Liver (tissue), 9 donors: ENCODE measurements around the gene KLHL40. TPM values are rescaled to one million over a fixed set of nuclear protein-coding genes. Genes with fewer than 3 reads are reported as not detected.

Experiments used
- DNase-seq: peaks from one replicate; pipeline ENCODE4 v3.0.0-alpha.2; 2017; ENCODE audit warnings: low spot score
- H3K27ac ChIP-seq, 2 donors: one replicate each; pipeline ENCODE4 v1.7.0; 2013; ENCODE audit warnings: inconsistent platforms in 2 of 2, low read length in 2 of 2, control low read depth in 1 of 2, low read depth in 1 of 2, mild to moderate bottlenecking in 1 of 2
- H3K27me3 ChIP-seq, 4 donors: one replicate each; pipeline versions ENCODE4 v1.6.1 to v1.7.0; 2013; ENCODE audit warnings: low read length in 3 of 4, inconsistent platforms in 1 of 4, mild to moderate bottlenecking in 1 of 4, moderate library complexity in 1 of 4; ENCODE audit not compliant: control insufficient read depth in 4 of 4, insufficient read depth in 4 of 4
- H3K36me3 ChIP-seq, 4 donors: one replicate each; pipeline versions ENCODE4 v1.6.1 to v1.7.0; 2013; ENCODE audit warnings: low read length in 3 of 4, mild to moderate bottlenecking in 3 of 4, low read depth in 1 of 4, moderate library complexity in 1 of 4; ENCODE audit not compliant: control insufficient read depth in 4 of 4, insufficient read depth in 3 of 4
- H3K4me1 ChIP-seq, 4 donors: one replicate each; pipeline versions ENCODE4 v1.6.1 to v1.7.0; 2013; ENCODE audit warnings: low read length in 3 of 4, mild to moderate bottlenecking in 3 of 4, moderate library complexity in 1 of 4; ENCODE audit not compliant: control insufficient read depth in 4 of 4, insufficient read depth in 4 of 4
- H3K4me3 ChIP-seq, 3 donors: one replicate each; pipeline versions ENCODE4 v1.6.1 to v1.7.0; 2013; ENCODE audit warnings: low read length in 3 of 3, control low read depth in 1 of 3, low read depth in 1 of 3, mild to moderate bottlenecking in 1 of 3
- H3K9ac ChIP-seq, 2 donors: one replicate each; pipeline ENCODE4 v1.7.0; 2013; ENCODE audit warnings: low read length in 2 of 2, mild to moderate bottlenecking in 2 of 2, moderate library complexity in 2 of 2, control low read depth in 1 of 2, low read depth in 1 of 2
- H3K9me3 ChIP-seq, 4 donors: one replicate each; pipeline versions ENCODE4 v1.6.1 to v1.7.0; 2013; ENCODE audit warnings: low read length in 3 of 4; ENCODE audit not compliant: control insufficient read depth in 4 of 4
- EGR1 ChIP-seq, 2 donors: IDR thresholded peaks; 2 replicates each; pipeline ENCODE4 v1.6.1; 2016 to 2018; ENCODE audit warnings: antibody characterized with exemption in 2 of 2, low read depth in 2 of 2
- GABPA ChIP-seq, 2 donors: IDR thresholded peaks in 1 of 2; conservative IDR thresholded peaks in 1 of 2; 2 replicates each; pipeline ENCODE4 v1.6.1; 2016; ENCODE audit warnings: antibody characterized with exemption in 2 of 2, mild to moderate bottlenecking in 1 of 2, moderate library complexity in 1 of 2
- HNF4A ChIP-seq, 2 donors: conservative IDR thresholded peaks; 2 replicates each; pipeline ENCODE4 v1.6.1; 2016; ENCODE audit warnings: antibody characterized with exemption in 2 of 2, mild to moderate bottlenecking in 2 of 2
- MAX ChIP-seq: IDR thresholded peaks from 2 replicates; pipeline ENCODE4 v1.6.1; 2016; ENCODE audit warnings: antibody characterized with exemption
- NR2F2 ChIP-seq: IDR thresholded peaks from 2 replicates; pipeline ENCODE4 v1.6.1; 2016; ENCODE audit warnings: antibody characterized with exemption
- RAD21 ChIP-seq, 2 donors: IDR thresholded peaks; 2 replicates each; pipeline ENCODE4 v1.6.1; 2016; ENCODE audit warnings: antibody characterized with exemption in 2 of 2, mild to moderate bottlenecking in 2 of 2
- REST ChIP-seq: IDR thresholded peaks from 2 replicates; pipeline ENCODE4 v1.6.1; 2016; ENCODE audit warnings: antibody characterized with exemption, mild to moderate bottlenecking
- RXRA ChIP-seq, 2 donors: IDR thresholded peaks; 2 replicates each; pipeline ENCODE4 v1.6.1; 2017 to 2018; ENCODE audit warnings: antibody characterized with exemption in 2 of 2, mild to moderate bottlenecking in 1 of 2
- TAF1 ChIP-seq: conservative IDR thresholded peaks from 2 replicates; pipeline ENCODE4 v1.6.1; 2016; ENCODE audit warnings: antibody characterized with exemption, mild to moderate bottlenecking
- YY1 ChIP-seq: IDR thresholded peaks from 2 replicates; pipeline ENCODE4 v1.6.1; 2016; ENCODE audit warnings: antibody characterized with exemption, mild to moderate bottlenecking
- WGBS: extraction: QIAGEN DNeasy Blood & Tissue Kit; methylation state at CpG from one replicate; pipeline ENCODE4 v1.1.7; 2013; 5-methylcytosine and 5-hydroxymethylcytosine counted together
- polyA plus RNA-seq, 2 donors: library from polyadenylated mRNA; stranded (reverse) in 1 of 2; unstranded in 1 of 2; fragments of 200-250 nt in 1 of 2; fragments of >200 nt in 1 of 2; fragmentation: Nextera tagmentation in 1 of 2; extraction: Ambion mirVana in 1 of 2; gene quantifications; one replicate each; pipeline versions ENCODE4 v1.2.1 to v1.2.3, GENCODE V29; 2013 to 2015
- total RNA-seq, 2 donors: library from RNA; depleted of rRNA; stranded (reverse); fragments of >200 nt; gene quantifications; one replicate each; pipeline ENCODE4 v1.2.3, GENCODE V29; 2014
- donor health status: healthy.
- donor health status: healthy.
- donor health status: healthy.
- donor health status: healthy.
- donor health status: healthy.

KLHL40 gene
- total and polyA plus RNA-seq, 4 donors, result not detected

GRCh38 chr3:42702066-42702951 is 17.0 kb downstream of the KLHL40 start, which contains the start of gene HHATL:
TSS of gene HHATL (minus strand) at chr3:42702798. CDS start at chr3:42700826, 1,972 bp downstream.
- H3K27me3 ChIP-seq, result no peaks in the 10 kb centered on the region
- H3K9me3 ChIP-seq, result no peaks in the 10 kb centered on the region
- no peak within 1 kb of the TSS for H3K27ac ChIP-seq
- 79% methylated on average over 21 of the region's 21 CpGs for WGBS
- H3K4me3 ChIP-seq, result no peak within 1 kb of the TSS
- no peak for DNase-seq
- H3K36me3 ChIP-seq, result no peaks in the 10 kb centered on the region
- no peak within 1 kb of the TSS for H3K9ac ChIP-seq
- TF ChIP-seq EGR1 (IDR thresholded peaks at IDR 0.05; ENCODE audit: low read depth in 2 of 2) (no peak), NR2F2 (no peak), GABPA (IDR thresholded peaks at IDR 0.05 in 1 of 2, conservative IDR thresholded peaks at IDR 0.05 in 1 of 2) (no peak), HNF4A (conservative IDR thresholded peaks at IDR 0.05) (no peak), REST (no peak)
- H3K4me1 ChIP-seq, result no peaks in the 10 kb centered on the region

GRCh38 chr3:42702982-42703694 is 17.8 kb downstream of the KLHL40 start:
- H3K9ac ChIP-seq, result no peak overlapping the region
- no peaks in the 10 kb centered on the region for H3K4me1 ChIP-seq
- H3K4me3 ChIP-seq, result no peak overlapping the region
- no peak overlapping the region for H3K27ac ChIP-seq
- H3K27me3 ChIP-seq, result no peaks in the 10 kb centered on the region
- no peak for TF ChIP-seq RXRA (IDR thresholded peaks at IDR 0.05)
- no peak for TF ChIP-seq YY1
- no peak for TF ChIP-seq REST
- TF ChIP-seq TAF1, result no peak
- no peak for TF ChIP-seq RAD21 (IDR thresholded peaks at IDR 0.05)
- TF ChIP-seq MAX, result no peak
- no peak for TF ChIP-seq EGR1 (IDR thresholded peaks at IDR 0.05; ENCODE audit: low read depth in 2 of 2)
- H3K9me3 ChIP-seq, result no peaks in the 10 kb centered on the region
- DNase-seq, result no peak
- H3K36me3 ChIP-seq, result no peaks in the 10 kb centered on the region
- 87% methylated on average over 6 of the region's 6 CpGs for WGBS
